Lower leg skin (tissue), 4 donors: ENCODE measurements around the gene SLIT3. TPM values are rescaled to one million over a fixed set of nuclear protein-coding genes. Genes with fewer than 3 reads are reported as not detected.

Experiments
- DNase-seq, 2 donors: peaks; one replicate each; pipeline ENCODE4 v3.0.0-alpha.2; 2019; ENCODE audit warnings: low spot score in 2 of 2
- H3K4me3 ChIP-seq: fragments of 200-600 bp; sonication (generic); 2 replicates; pipeline ENCODE4 v1.5.1; 2017; ENCODE audit warnings: mild to moderate bottlenecking, low read depth; ENCODE audit not compliant: poor library complexity, severe bottlenecking
- POLR2A ChIP-seq, 2 donors: fragments of 450-650 bp; IDR thresholded peaks; one replicate each; pipeline ENCODE4 v1.6.1; 2016 to 2017; ENCODE audit warnings: antibody characterized with exemption in 2 of 2, mild to moderate bottlenecking in 1 of 2, moderate library complexity in 1 of 2
- WGBS, 2 donors: methylation state at CpG; one replicate each; pipeline ENCODE4 v1.1.5; 2018; 5-methylcytosine and 5-hydroxymethylcytosine counted together
- intact Hi-C: fragments of 100-400 bp; cut with DNase I; formaldehyde crosslinking; loops from one replicate; pipeline ENCODE4 v1.15.0; 2023; ENCODE audit warnings: low total_unique reads
- total RNA-seq, 4 donors: library from RNA; depleted of rRNA; stranded (reverse); fragments of >200 nt; gene quantifications; one replicate each; pipeline ENCODE4 v1.1.0, GENCODE V29; 2016
- TF ChIP-seq, protein P1 (sequence below), 3 donors: fragments of 450-650 bp; IDR thresholded peaks; one replicate each; pipeline ENCODE4 v1.5.1; 2016; ENCODE audit warnings: antibody characterized with exemption in 3 of 3, mild to moderate bottlenecking in 3 of 3, moderate library complexity in 2 of 3

The SLIT3 gene
- total RNA-seq, 4 donors from 2014 or later, result 12.4 to 66.0 (median 22.8) TPM

DNA sequence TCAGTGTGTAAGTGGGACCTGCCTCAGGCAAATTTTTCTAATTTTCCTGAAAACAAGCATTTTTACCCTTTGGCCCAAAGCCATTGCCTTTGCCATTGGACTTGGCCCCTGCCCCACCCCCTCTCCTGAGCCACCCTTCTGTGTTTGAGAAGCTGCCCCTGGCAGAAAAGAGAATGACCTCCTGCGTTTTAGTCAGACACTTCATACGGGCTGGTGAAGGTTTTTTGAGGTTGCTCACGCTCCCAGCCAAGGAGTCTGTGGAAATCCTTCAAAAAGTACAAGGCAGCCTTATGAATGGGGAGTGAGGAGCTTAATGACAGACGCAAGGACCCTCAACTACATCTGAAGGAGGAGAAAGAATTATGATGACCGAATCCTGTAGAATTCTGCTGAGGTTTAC lies 308.9 kb downstream of the SLIT3 start:
- TF ChIP-seq, protein P1, sequence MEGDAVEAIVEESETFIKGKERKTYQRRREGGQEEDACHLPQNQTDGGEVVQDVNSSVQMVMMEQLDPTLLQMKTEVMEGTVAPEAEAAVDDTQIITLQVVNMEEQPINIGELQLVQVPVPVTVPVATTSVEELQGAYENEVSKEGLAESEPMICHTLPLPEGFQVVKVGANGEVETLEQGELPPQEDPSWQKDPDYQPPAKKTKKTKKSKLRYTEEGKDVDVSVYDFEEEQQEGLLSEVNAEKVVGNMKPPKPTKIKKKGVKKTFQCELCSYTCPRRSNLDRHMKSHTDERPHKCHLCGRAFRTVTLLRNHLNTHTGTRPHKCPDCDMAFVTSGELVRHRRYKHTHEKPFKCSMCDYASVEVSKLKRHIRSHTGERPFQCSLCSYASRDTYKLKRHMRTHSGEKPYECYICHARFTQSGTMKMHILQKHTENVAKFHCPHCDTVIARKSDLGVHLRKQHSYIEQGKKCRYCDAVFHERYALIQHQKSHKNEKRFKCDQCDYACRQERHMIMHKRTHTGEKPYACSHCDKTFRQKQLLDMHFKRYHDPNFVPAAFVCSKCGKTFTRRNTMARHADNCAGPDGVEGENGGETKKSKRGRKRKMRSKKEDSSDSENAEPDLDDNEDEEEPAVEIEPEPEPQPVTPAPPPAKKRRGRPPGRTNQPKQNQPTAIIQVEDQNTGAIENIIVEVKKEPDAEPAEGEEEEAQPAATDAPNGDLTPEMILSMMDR (IDR thresholded peaks at IDR 0.05), result no peak
- TF ChIP-seq POLR2A (IDR thresholded peaks at IDR 0.05), result no peak
- no peak overlapping the region for H3K4me3 ChIP-seq
- WGBS, 2 donors, result 61 to 73% methylated on average over 5 of the region's 5 CpGs
- intact Hi-C loops, result loop anchor here (5.0 to 10.0 kb wide), 2 partner anchors 203 to 310 kb away; partner anchors contain the start of gene SLIT3
- DNase-seq, result no peak

DNA sequence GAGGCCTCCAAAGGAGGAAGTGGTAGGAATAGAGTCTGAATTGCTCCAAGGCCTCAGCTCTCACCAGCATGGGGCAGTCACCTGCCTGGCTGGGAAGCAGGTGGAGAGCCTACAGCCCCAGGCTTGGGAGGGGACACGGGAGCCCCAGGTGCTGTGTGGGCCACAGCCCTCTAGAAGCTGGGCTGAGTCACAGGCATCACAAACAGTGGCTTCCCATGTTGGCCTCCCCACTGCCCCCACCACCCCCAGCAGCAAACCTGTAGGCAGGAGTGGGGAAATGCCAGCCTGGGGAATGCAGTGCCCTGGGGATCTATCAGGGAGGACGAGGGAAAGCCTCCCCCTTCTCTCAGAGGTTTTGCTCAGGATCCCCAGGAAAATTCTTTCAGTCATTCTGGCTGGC lies 309.6 kb downstream of the SLIT3 start:
- no peak overlapping the region for H3K4me3 ChIP-seq
- DNase-seq, result no peak
- 75 to 87% methylated on average over 2 of the region's 2 CpGs for WGBS, 2 donors
- intact Hi-C loops, result loop anchor here (5.0 to 10.0 kb wide), 2 partner anchors 203 to 311 kb away; partner anchors contain the start of gene SLIT3
- TF ChIP-seq POLR2A (IDR thresholded peaks at IDR 0.05), result no peak
- TF ChIP-seq, protein P1 (IDR thresholded peaks at IDR 0.05), result no peak

DNA sequence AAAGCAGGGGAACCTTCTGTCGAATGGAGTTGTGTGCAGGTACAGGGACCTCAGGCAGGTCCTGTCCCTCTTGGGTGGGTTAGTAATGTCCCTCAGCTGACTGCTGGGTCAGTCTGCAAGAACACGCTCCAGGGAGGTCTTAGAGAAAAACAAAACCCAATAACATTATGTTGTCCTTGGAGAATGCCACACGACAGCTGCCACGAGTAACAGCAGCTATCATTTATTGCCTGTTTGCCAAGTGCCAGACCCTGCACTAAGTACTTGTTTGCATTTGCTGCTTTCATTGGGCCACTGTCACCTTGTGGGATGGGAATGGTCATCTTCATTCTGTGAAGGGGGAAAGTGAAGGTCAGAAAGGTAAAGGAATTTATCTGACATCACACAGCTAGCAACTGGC lies 310.3 kb downstream of the SLIT3 start:
- intact Hi-C loops, result loop anchor here (5.0 to 10.0 kb wide), 2 partner anchors 204 to 312 kb away; partner anchors contain the start of gene SLIT3

DNA sequence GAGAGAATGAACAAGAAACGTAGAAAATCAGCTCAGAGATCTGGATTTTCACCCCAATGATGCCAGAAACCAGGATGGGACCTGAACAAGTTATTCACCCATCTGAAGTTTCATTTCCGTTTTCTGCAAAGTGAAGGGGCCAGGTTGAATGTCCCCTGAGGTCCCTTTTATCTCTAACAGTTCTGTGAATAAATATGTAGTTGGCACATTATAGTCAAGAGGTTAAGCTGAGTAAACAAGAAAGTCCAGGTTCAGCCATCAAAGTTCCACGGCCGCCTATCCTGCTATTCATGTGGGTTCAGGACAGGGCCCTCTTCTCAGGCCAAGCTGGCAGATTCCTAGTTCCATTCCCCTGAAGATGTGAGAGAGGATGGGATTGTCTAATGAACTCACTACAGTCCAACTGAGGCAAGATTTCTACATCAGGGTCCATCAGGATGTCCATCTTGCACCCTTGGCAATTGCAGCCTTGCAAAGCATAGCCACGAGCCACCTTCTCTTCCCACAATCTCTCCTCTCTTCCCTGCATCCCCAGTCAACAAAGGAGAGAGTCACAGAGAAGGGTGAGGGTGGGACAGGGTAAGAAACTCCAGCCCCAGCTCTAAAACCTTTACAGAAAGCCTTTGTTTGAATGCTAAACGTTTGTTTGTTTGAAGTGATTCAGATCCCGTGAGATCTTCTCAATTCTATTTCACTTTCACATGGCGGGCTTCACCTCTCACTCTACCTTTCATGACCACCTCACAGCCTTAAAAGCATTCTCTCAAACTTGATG lies 311.0 kb downstream of the SLIT3 start:
- no peak overlapping the region for H3K4me3 ChIP-seq
- WGBS, 2 donors, result 74 to 82% methylated on average over 8 of the region's 8 CpGs
- intact Hi-C loops, result loop anchor here (5.0 to 10.0 kb wide), 3 partner anchors 205 to 312 kb away; partner anchors contain the start of gene SLIT3
- TF ChIP-seq, protein P1 (IDR thresholded peaks at IDR 0.05), result no peak
- no peak for TF ChIP-seq POLR2A (IDR thresholded peaks at IDR 0.05)
- peak in 1 of 2 donors; percentile 57 for DNase-seq

More for the DNA sequence above, 310.3 kb downstream of the SLIT3 start:
- no peak for DNase-seq
- H3K4me3 ChIP-seq, result no peak overlapping the region
- 65 to 70% methylated on average over 4 of the region's 4 CpGs for WGBS, 2 donors
- TF ChIP-seq, protein P1 (IDR thresholded peaks at IDR 0.05), result no peak
- no peak for TF ChIP-seq POLR2A (IDR thresholded peaks at IDR 0.05)

DNA sequence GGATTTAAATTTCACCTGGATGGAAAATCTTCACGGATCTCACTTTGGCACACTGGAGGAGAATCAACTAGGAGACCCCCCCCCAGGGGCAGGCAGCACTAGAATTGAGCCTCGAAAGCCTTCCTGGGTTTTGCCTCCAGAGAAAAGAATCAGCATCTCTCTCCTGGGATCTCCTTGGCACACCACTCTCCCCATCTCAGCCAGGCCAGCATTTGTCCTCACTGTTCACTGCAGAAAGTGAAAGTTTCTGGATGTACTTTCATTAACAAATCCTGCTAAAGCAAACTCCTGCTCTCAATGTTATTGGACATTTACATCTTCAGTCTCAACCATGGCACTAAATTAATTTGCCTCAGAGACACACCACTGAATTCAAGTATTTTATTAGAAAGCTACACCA lies 312.2 kb downstream of the SLIT3 start:
- no peak overlapping the region for H3K4me3 ChIP-seq
- peak in 1 of 2 donors; percentile 63 for DNase-seq
- no peak for TF ChIP-seq POLR2A (IDR thresholded peaks at IDR 0.05)
- TF ChIP-seq, protein P1 (IDR thresholded peaks at IDR 0.05), result no peak
- WGBS, 2 donors, result 57 to 69% methylated on average over 2 of the region's 2 CpGs
- intact Hi-C loops, result loop anchor here (10.0 kb wide), 1 partner anchor 294 kb away; no protein-coding TSS in a partner anchor
